GM23338 (cell line): ENCODE data around the gene INTS6. TPM values are rescaled to one million over a fixed set of nuclear protein-coding genes. Genes with fewer than 3 reads are reported as not detected.

Experiments used
- ATAC-seq: fragments of 200-7000 bp; cut with Tn5 transposase; 3 replicates; pipeline ENCODE4 v1.9.1; 2020
- DNase-seq: peaks from one replicate; pipeline ENCODE4 v3.0.0-alpha.2; 2015; ENCODE audit warnings: low spot score
- H2AFZ ChIP-seq: fragments of 200-600 bp; sonication (generic); 2 replicates; pipeline ENCODE4 v1.8.0; 2016; ENCODE audit warnings: antibody characterized with exemption, mild to moderate bottlenecking, moderate library complexity
- H3F3A ChIP-seq: fragments of 200-600 bp; sonication (generic); replicated peaks from 2 replicates; pipeline ENCODE4 v1.8.0; 2017; ENCODE audit warnings: antibody characterized with exemption, mixed run types, low read depth
- H3K27ac ChIP-seq: fragments of 200-600 bp; sonication (generic); 2 replicates; pipeline ENCODE4 v1.6.1; 2016; ENCODE audit warnings: low read depth
- H3K27me3 ChIP-seq: fragments of 200-600 bp; sonication (generic); 2 replicates; pipeline ENCODE4 v1.8.0; 2016; ENCODE audit warnings: mild to moderate bottlenecking, mixed run types, moderate library complexity; ENCODE audit not compliant: insufficient read depth
- H3K36me3 ChIP-seq: fragments of 200-600 bp; sonication (generic); 2 replicates; pipeline ENCODE4 v1.8.0; 2016; ENCODE audit warnings: mild to moderate bottlenecking; ENCODE audit not compliant: insufficient read depth
- H3K4me1 ChIP-seq: fragments of 200-600 bp; sonication (generic); 2 replicates; pipeline ENCODE4 v1.8.0; 2016; ENCODE audit warnings: mild to moderate bottlenecking, moderate library complexity; ENCODE audit not compliant: insufficient read depth
- H3K4me2 ChIP-seq: fragments of 200-600 bp; sonication (generic); 2 replicates; pipeline ENCODE4 v1.7.1; 2017; ENCODE audit warnings: mixed run types
- H3K4me3 ChIP-seq: fragments of 200-600 bp; sonication (generic); 2 replicates; pipeline ENCODE4 v1.6.1; 2016; ENCODE audit warnings: mixed run types
- H3K79me2 ChIP-seq: fragments of 200-600 bp; sonication (generic); replicated peaks from 2 replicates; pipeline ENCODE4 v1.8.0; 2017; ENCODE audit warnings: mild to moderate bottlenecking; ENCODE audit not compliant: insufficient read depth
- H3K9me2 ChIP-seq: fragments of 200-600 bp; sonication (generic); 2 replicates; pipeline ENCODE4 v1.8.0; 2017; ENCODE audit not compliant: insufficient read depth
- H4K20me1 ChIP-seq: fragments of 200-600 bp; sonication (generic); replicated peaks from 2 replicates; pipeline ENCODE4 v1.8.0; 2017; ENCODE audit warnings: mild to moderate bottlenecking; ENCODE audit not compliant: insufficient read depth
- H3K27ac Mint-ChIP-seq: 2 replicates; pipeline ENCODE4 v1.8.0; 2020; ENCODE audit warnings: inconsistent platforms, mild to moderate bottlenecking, moderate library complexity, mixed read lengths
- H3K27me3 Mint-ChIP-seq: 3 replicates; pipeline ENCODE4 v1.8.0; 2022; ENCODE audit warnings: low read depth, mild to moderate bottlenecking, moderate library complexity, mixed read lengths, inconsistent platforms; ENCODE audit not compliant: insufficient read depth, poor library complexity
- H3K36me3 Mint-ChIP-seq: 3 replicates; pipeline ENCODE4 v1.8.0; 2021; ENCODE audit warnings: low read depth, mild to moderate bottlenecking, inconsistent platforms, moderate library complexity, mixed read lengths
- H3K4me1 Mint-ChIP-seq: 3 replicates; pipeline ENCODE4 v1.8.0; 2020; ENCODE audit warnings: mild to moderate bottlenecking, inconsistent platforms, mixed read lengths
- H3K4me3 Mint-ChIP-seq: 3 replicates; pipeline ENCODE4 v1.8.0; 2021; ENCODE audit warnings: moderate library complexity, mild to moderate bottlenecking, inconsistent platforms, mixed read lengths
- H3K9me3 Mint-ChIP-seq: 3 replicates; pipeline ENCODE4 v1.8.0; 2020; ENCODE audit warnings: moderate library complexity, mild to moderate bottlenecking, inconsistent platforms, mixed read lengths
- CREB1 ChIP-seq: fragments of 250-450 bp; sonication (Bioruptor Pico); IDR thresholded peaks from 2 replicates; pipeline ENCODE4 v1.5.0; 2020; ENCODE audit warnings: low read depth, mild to moderate bottlenecking, moderate library complexity
- NANOG ChIP-seq: IDR thresholded peaks from 2 replicates; pipeline ENCODE4 v1.6.1; 2016; ENCODE audit warnings: antibody characterized with exemption, borderline replicate concordance
- POLR2AphosphoS5 ChIP-seq: IDR thresholded peaks from 2 replicates; pipeline ENCODE4 v1.6.1; 2016; ENCODE audit warnings: antibody characterized with exemption, low read depth
- STAT1 ChIP-seq: IDR thresholded peaks from one replicate; pipeline ENCODE4 v1.6.1; 2016; ENCODE audit warnings: antibody characterized with exemption; ENCODE audit not compliant: unreplicated experiment
- polyA plus RNA-seq: library from polyadenylated mRNA; unstranded; fragments of >200 nt; fragmentation: Nextera tagmentation; extraction: Ambion mirVana; gene quantifications from 2 replicates; pipeline ENCODE4 v1.2.1, GENCODE V29; 2016
- total RNA-seq: library from RNA; depleted of rRNA; stranded (reverse); fragments of >200 nt; shearing (Covaris generic); gene quantifications from 2 replicates; pipeline ENCODE4 v1.2.3, GENCODE V29; 2014
- TF ChIP-seq, protein P1 (sequence below): fragments of 250-450 bp; sonication (Bioruptor Pico); IDR thresholded peaks from 2 replicates; pipeline ENCODE4 v1.5.0; 2020; ENCODE audit warnings: mild to moderate bottlenecking, moderate library complexity
- TF ChIP-seq, protein P2 (sequence below): IDR thresholded peaks from one replicate; pipeline ENCODE4 v1.6.1; 2018; ENCODE audit warnings: antibody characterized with exemption; ENCODE audit not compliant: unreplicated experiment

Gene INTS6
- total and polyA plus RNA-seq, 2 experiments from 2014 or later: 24.8 to 38.6 TPM

DNA sequence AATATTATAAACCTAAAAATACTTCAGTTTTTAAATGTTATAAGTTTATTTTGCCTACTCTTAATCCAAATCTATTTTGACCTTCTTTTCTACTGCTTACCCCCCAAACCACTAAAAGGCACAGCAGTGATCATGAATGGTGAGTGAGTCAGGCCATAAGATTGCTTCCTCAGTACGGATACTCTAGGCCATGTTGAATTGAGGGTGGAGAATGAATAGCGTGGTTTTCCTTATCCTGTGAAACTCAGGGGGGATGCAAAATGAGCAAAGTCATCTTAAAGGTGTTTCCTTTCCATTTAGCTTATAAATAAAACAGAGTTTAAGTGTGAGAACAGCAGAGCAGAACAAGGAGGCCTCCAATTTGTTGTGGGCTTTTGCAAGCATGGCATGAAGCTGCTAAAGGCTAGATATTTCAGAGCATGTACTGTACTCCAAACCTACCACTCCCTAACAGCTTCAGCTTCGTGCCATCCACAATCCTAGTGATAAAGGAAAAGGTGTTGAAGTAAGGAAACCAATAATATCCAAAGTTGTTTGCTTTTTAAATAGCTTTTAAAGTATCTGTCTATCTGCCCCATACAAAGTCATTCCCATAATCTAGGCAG lies 88.3 kb downstream of the INTS6 start:
- H3K9me2 ChIP-seq: no peaks in the 10 kb centered on the region
- Mint-ChIP-seq H3K4me3 (no peak overlapping the region), H3K27me3 (no peaks in the 10 kb centered on the region), H3K4me1 (peaks cover 34% of the 10 kb centered on the region; the same call in 2 of the 3 replicates), H3K9me3 (no peaks in the 10 kb centered on the region), H3K27ac (peak overlapping the region; percentile 14), H3K36me3 (peaks cover 34% of the 10 kb centered on the region)
- H3K4me2 ChIP-seq: no peak overlapping the region
- no peak for DNase-seq
- H4K20me1 ChIP-seq: no peaks in the 10 kb centered on the region
- no peak overlapping the region for H3K4me3 ChIP-seq
- H3F3A ChIP-seq: 0 out of 2 replicates have a peak, but pooled peaks cover 4% of the 10 kb centered on the region
- TF ChIP-seq POLR2AphosphoS5: no peak
- TF ChIP-seq STAT1: no peak
- TF ChIP-seq, protein P1, sequence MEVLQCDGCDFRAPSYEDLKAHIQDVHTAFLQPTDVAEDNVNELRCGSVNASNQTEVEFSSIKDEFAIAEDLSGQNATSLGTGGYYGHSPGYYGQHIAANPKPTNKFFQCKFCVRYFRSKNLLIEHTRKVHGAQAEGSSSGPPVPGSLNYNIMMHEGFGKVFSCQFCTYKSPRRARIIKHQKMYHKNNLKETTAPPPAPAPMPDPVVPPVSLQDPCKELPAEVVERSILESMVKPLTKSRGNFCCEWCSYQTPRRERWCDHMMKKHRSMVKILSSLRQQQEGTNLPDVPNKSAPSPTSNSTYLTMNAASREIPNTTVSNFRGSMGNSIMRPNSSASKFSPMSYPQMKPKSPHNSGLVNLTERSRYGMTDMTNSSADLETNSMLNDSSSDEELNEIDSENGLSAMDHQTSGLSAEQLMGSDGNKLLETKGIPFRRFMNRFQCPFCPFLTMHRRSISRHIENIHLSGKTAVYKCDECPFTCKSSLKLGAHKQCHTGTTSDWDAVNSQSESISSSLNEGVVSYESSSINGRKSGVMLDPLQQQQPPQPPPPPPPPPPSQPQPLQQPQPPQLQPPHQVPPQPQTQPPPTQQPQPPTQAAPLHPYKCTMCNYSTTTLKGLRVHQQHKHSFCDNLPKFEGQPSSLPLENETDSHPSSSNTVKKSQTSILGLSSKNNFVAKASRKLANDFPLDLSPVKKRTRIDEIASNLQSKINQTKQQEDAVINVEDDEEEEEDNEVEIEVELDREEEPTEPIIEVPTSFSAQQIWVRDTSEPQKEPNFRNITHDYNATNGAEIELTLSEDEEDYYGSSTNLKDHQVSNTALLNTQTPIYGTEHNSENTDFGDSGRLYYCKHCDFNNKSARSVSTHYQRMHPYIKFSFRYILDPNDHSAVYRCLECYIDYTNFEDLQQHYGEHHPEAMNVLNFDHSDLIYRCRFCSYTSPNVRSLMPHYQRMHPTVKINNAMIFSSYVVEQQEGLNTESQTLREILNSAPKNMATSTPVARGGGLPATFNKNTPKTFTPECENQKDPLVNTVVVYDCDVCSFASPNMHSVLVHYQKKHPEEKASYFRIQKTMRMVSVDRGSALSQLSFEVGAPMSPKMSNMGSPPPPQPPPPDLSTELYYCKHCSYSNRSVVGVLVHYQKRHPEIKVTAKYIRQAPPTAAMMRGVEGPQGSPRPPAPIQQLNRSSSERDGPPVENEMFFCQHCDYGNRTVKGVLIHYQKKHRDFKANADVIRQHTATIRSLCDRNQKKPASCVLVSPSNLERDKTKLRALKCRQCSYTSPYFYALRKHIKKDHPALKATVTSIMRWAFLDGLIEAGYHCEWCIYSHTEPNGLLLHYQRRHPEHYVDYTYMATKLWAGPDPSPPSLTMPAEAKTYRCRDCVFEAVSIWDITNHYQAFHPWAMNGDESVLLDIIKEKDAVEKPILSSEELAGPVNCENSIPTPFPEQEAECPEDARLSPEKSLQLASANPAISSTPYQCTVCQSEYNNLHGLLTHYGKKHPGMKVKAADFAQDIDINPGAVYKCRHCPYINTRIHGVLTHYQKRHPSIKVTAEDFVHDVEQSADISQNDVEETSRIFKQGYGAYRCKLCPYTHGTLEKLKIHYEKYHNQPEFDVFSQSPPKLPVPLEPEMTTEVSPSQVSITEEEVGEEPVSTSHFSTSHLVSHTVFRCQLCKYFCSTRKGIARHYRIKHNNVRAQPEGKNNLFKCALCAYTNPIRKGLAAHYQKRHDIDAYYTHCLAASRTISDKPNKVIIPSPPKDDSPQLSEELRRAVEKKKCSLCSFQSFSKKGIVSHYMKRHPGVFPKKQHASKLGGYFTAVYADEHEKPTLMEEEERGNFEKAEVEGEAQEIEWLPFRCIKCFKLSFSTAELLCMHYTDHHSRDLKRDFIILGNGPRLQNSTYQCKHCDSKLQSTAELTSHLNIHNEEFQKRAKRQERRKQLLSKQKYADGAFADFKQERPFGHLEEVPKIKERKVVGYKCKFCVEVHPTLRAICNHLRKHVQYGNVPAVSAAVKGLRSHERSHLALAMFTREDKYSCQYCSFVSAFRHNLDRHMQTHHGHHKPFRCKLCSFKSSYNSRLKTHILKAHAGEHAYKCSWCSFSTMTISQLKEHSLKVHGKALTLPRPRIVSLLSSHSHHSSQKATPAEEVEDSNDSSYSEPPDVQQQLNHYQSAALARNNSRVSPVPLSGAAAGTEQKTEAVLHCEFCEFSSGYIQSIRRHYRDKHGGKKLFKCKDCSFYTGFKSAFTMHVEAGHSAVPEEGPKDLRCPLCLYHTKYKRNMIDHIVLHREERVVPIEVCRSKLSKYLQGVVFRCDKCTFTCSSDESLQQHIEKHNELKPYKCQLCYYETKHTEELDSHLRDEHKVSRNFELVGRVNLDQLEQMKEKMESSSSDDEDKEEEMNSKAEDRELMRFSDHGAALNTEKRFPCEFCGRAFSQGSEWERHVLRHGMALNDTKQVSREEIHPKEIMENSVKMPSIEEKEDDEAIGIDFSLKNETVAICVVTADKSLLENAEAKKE (CRISPR knock-in tag): no peak
- TF ChIP-seq, protein P2, sequence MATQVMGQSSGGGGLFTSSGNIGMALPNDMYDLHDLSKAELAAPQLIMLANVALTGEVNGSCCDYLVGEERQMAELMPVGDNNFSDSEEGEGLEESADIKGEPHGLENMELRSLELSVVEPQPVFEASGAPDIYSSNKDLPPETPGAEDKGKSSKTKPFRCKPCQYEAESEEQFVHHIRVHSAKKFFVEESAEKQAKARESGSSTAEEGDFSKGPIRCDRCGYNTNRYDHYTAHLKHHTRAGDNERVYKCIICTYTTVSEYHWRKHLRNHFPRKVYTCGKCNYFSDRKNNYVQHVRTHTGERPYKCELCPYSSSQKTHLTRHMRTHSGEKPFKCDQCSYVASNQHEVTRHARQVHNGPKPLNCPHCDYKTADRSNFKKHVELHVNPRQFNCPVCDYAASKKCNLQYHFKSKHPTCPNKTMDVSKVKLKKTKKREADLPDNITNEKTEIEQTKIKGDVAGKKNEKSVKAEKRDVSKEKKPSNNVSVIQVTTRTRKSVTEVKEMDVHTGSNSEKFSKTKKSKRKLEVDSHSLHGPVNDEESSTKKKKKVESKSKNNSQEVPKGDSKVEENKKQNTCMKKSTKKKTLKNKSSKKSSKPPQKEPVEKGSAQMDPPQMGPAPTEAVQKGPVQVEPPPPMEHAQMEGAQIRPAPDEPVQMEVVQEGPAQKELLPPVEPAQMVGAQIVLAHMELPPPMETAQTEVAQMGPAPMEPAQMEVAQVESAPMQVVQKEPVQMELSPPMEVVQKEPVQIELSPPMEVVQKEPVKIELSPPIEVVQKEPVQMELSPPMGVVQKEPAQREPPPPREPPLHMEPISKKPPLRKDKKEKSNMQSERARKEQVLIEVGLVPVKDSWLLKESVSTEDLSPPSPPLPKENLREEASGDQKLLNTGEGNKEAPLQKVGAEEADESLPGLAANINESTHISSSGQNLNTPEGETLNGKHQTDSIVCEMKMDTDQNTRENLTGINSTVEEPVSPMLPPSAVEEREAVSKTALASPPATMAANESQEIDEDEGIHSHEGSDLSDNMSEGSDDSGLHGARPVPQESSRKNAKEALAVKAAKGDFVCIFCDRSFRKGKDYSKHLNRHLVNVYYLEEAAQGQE: no peak
- no peak for TF ChIP-seq CREB1 (CRISPR knock-in tag)
- no peak for TF ChIP-seq NANOG
- H2AFZ ChIP-seq: no peak overlapping the region
- H3K36me3 ChIP-seq: peaks cover 33% of the 10 kb centered on the region; the same call in 1 of the 2 replicates
- peak; percentile 28; the same call in 1 of the 3 replicates for ATAC-seq
- no peaks in the 10 kb centered on the region for H3K27me3 ChIP-seq
- peaks cover 11% of the 10 kb centered on the region for H3K4me1 ChIP-seq
- H3K79me2 ChIP-seq: no peaks in the 10 kb centered on the region
- H3K27ac ChIP-seq: no peak overlapping the region
